ENCODE results near the gene NPIPA5.
"Not testable (repeated sequence)": the region's sequence is repeated elsewhere in the genome, so short reads cannot be mapped to it uniquely, and the experiment has no call there.

- TF ChIP-seq, protein P1, sequence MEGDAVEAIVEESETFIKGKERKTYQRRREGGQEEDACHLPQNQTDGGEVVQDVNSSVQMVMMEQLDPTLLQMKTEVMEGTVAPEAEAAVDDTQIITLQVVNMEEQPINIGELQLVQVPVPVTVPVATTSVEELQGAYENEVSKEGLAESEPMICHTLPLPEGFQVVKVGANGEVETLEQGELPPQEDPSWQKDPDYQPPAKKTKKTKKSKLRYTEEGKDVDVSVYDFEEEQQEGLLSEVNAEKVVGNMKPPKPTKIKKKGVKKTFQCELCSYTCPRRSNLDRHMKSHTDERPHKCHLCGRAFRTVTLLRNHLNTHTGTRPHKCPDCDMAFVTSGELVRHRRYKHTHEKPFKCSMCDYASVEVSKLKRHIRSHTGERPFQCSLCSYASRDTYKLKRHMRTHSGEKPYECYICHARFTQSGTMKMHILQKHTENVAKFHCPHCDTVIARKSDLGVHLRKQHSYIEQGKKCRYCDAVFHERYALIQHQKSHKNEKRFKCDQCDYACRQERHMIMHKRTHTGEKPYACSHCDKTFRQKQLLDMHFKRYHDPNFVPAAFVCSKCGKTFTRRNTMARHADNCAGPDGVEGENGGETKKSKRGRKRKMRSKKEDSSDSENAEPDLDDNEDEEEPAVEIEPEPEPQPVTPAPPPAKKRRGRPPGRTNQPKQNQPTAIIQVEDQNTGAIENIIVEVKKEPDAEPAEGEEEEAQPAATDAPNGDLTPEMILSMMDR (IDR thresholded peaks at IDR 0.05), result not testable (repeated sequence)
- not testable (repeated sequence) for TF ChIP-seq POLR2A (IDR thresholded peaks at IDR 0.05)
These were observed 4.7 kb upstream of the NPIPA5 start for GRCh38 chr16:15382810-15383209.
